Adrenal gland (tissue), 19 donors: ENCODE data around the gene PON2. TPM values are rescaled to one million over a fixed set of nuclear protein-coding genes. Genes with fewer than 3 reads are reported as not detected.
A peak's percentile ranks its signal among the peaks of the same experiment; 100 is the strongest.

Experiments used
- DNase-seq, 7 donors: peaks; one replicate each; pipeline ENCODE4 v3.0.0-alpha.2; 2019 to 2020
- H3K27ac ChIP-seq, 5 donors: fragments of 200-600 bp; sonication (generic) in 4 of 5; 1 replicate in 3 of 5; 2 replicates in 2 of 5; pipeline versions ENCODE4 v1.5.1 to v1.8.0; 2016 to 2020; ENCODE audit warnings: mild to moderate bottlenecking in 1 of 5
- H3K27me3 ChIP-seq: fragments of 200-600 bp; 2 replicates; pipeline ENCODE4 v1.8.0; 2021
- H3K36me3 ChIP-seq, 2 donors: fragments of 200-600 bp; replicated peaks in 1 of 2; 1 replicate in 1 of 2; 2 replicates in 1 of 2; pipeline versions ENCODE4 v1.5.1 to v1.8.0; 2018 to 2022
- H3K4me1 ChIP-seq, 2 donors: fragments of 200-600 bp; replicated peaks in 1 of 2; 1 replicate in 1 of 2; 2 replicates in 1 of 2; pipeline versions ENCODE4 v1.5.1 to v1.8.0; 2018 to 2021
- H3K4me3 ChIP-seq, 4 donors: fragments of 200-600 bp; sonication (generic) in 3 of 4; one replicate each; pipeline ENCODE4 v1.5.1; 2016 to 2018
- H3K9me3 ChIP-seq, 3 donors: fragments of 200-600 bp; sonication (generic) in 1 of 3; replicated peaks in 1 of 3; 1 replicate in 2 of 3; 2 replicates in 1 of 3; pipeline versions ENCODE4 v1.5.1 to v1.8.0; 2016 to 2021
- CTCF ChIP-seq, 6 experiments: fragments of 450-650 bp in 4 of 6; fragments of 200-600 bp in 2 of 6; sonication (generic) in 1 of 6; IDR thresholded peaks; 1 replicate in 5 of 6; 2 replicates in 1 of 6; pipeline versions ENCODE4 v1.5.1 to v1.8.0; 2016 to 2021; ENCODE audit warnings: antibody characterized with exemption in 6 of 6, mild to moderate bottlenecking in 2 of 6, moderate library complexity in 1 of 6
- POLR2A ChIP-seq, 2 donors: fragments of 450-650 bp; IDR thresholded peaks; one replicate each; pipeline ENCODE4 v1.6.1; 2017; ENCODE audit warnings: antibody characterized with exemption in 2 of 2, mild to moderate bottlenecking in 2 of 2, moderate library complexity in 1 of 2
- WGBS, 4 donors: extraction: QIAGEN DNeasy Blood & Tissue Kit in 2 of 4; methylation state at CpG; one replicate each; pipeline versions ENCODE4 v1.1.5 to v1.1.7; 2013 to 2017; 5-methylcytosine and 5-hydroxymethylcytosine counted together
- intact Hi-C, 2 donors: fragments of 100-400 bp; cut with DNase I; formaldehyde crosslinking; loops; one replicate each; pipeline versions ENCODE4 v1.14.1 to v1.15.0; 2022 to 2023
- long read RNA-seq, 10 donors: library from polyadenylated mRNA in 3 of 10; unstranded in 2 of 10; stranded (forward) in 1 of 10; transcript quantifications; one replicate each; pipeline ENCODE4 v2.0.0 and lab custom pipeline, GENCODE V29; 2021 to 2026
- polyA plus RNA-seq, 3 donors: library from polyadenylated mRNA; stranded (reverse); fragments of 200-250 nt in 2 of 3; fragments of 350-450 nt in 1 of 3; fragmentation: Illumina TruSeq in 1 of 3; extraction: RNeasy Lipid Tissue Mini Kit (QIAGEN cat#74804) in 1 of 3; gene quantifications; one replicate each; pipeline ENCODE4 v1.2.3, GENCODE V29; 2013 to 2014
- total RNA-seq, 9 donors: library from RNA; depleted of rRNA in 4 of 9; stranded (reverse); fragments of >200 nt in 4 of 9; fragments of 120-200 nt in 1 of 9; fragmentation: NEBNext Ultra II Directional in 1 of 9; extraction: Animal tissue kit (Norgen Biotek cat#: 25700) in 1 of 9; gene quantifications; one replicate each; pipeline versions ENCODE4 v1.1.0 to v1.2.4, GENCODE V29; 2013 to 2023
- donor health status: healthy with polysubstance abuse.
- donor health status: Bipolar disorder and iron deficiency.
- donor health status: DM: yes; HTN: yes; CAD: no.
- donor health status: DM: no; HTN: no; CAD: no.
- donor health status: DM: no; HTN: no; CAD: no.
- donor health status: DM: yes; HTN: yes; CAD: no.

The PON2 gene
- 100 to 1,000 TPM; 153 to 369 (median 234) TPM for total RNA-seq
- polyA plus RNA-seq: 100 to 1,000 TPM in 2 of 3 donors, 10 to 100 TPM in 1; 74.4 to 360 (median 112) TPM
- long read RNA-seq, donor 1, transcript PON2-218 (9 exons, 1,653 nt): major isoform, 77 of 204 reads
- long read RNA-seq, donor 1, transcript PON2-202 (9 exons, 1,726 nt): minor isoform, 20 of 204 reads
- long read RNA-seq, donor 1, transcript PON2-215 (3 exons, 579 nt): minor isoform, 18 of 204 reads
- long read RNA-seq, donor 1, partial matches to known transcripts: 78 of 204 reads
- long read RNA-seq, donor 1, other reads (novel, unspliced or antisense): 7 of 204 reads
- long read RNA-seq, donor 2, transcript PON2-202 (9 exons, 1,726 nt): minor isoform, 11 of 140 reads
- long read RNA-seq, donor 2, transcript PON2-215 (3 exons, 579 nt): minor isoform, 12 of 140 reads
- long read RNA-seq, donor 2, transcript PON2-218 (9 exons, 1,653 nt): major isoform, 55 of 140 reads
- long read RNA-seq, donor 2, partial matches to known transcripts: 59 of 140 reads
- long read RNA-seq, donor 2, other reads (novel, unspliced or antisense): 0 of 140 reads
- long read RNA-seq, donor 3, transcript PON2-218 (9 exons, 1,653 nt): major isoform, 47 of 86 reads
- long read RNA-seq, donor 3, transcript PON2-202 (9 exons, 1,726 nt): minor isoform, 19 of 86 reads
- long read RNA-seq, donor 3, partial matches to known transcripts: 10 of 86 reads
- long read RNA-seq, donor 3, other reads (novel, unspliced or antisense): 5 of 86 reads
- long read RNA-seq, donor 4, transcript PON2-202 (9 exons, 1,726 nt): minor isoform, 30 of 217 reads
- long read RNA-seq, donor 4, transcript PON2-218 (9 exons, 1,653 nt): major isoform, 139 of 217 reads
- long read RNA-seq, donor 4, partial matches to known transcripts: 23 of 217 reads
- long read RNA-seq, donor 4, other reads (novel, unspliced or antisense): 24 of 217 reads
- long read RNA-seq, donor 5, transcript PON2-202 (9 exons, 1,726 nt): minor isoform, 43 of 340 reads
- long read RNA-seq, donor 5, transcript PON2-218 (9 exons, 1,653 nt): major isoform, 246 of 340 reads
- long read RNA-seq, donor 5, partial matches to known transcripts: 6 of 340 reads
- long read RNA-seq, donor 5, other reads (novel, unspliced or antisense): 44 of 340 reads
- long read RNA-seq, donor 6, transcript PON2-218 (9 exons, 1,653 nt): major isoform, 43 of 74 reads
- long read RNA-seq, donor 6, partial matches to known transcripts: 11 of 74 reads
- long read RNA-seq, donor 6, other reads (novel, unspliced or antisense): 12 of 74 reads
- long read RNA-seq, donor 7, transcript PON2-215 (3 exons, 579 nt): minor isoform, 7 of 82 reads
- long read RNA-seq, donor 7, transcript PON2-218 (9 exons, 1,653 nt): major isoform, 22 of 82 reads
- long read RNA-seq, donor 7, transcript PON2-202 (9 exons, 1,726 nt): minor isoform, 7 of 82 reads
- long read RNA-seq, donor 7, partial matches to known transcripts: 42 of 82 reads
- long read RNA-seq, donor 7, other reads (novel, unspliced or antisense): 0 of 82 reads
- long read RNA-seq, donor 8, transcript PON2-218 (9 exons, 1,653 nt): major isoform, 122 of 587 reads
- long read RNA-seq, donor 8, transcript PON2-202 (9 exons, 1,726 nt): minor isoform, 20 of 587 reads
- long read RNA-seq, donor 8, transcript PON2-215 (3 exons, 579 nt): minor isoform, 7 of 587 reads
- long read RNA-seq, donor 8, partial matches to known transcripts: 360 of 587 reads
- long read RNA-seq, donor 8, other reads (novel, unspliced or antisense): 78 of 587 reads
- long read RNA-seq, donor 9, transcript PON2-202 (9 exons, 1,726 nt): minor isoform, 10 of 185 reads
- long read RNA-seq, donor 9, transcript PON2-215 (3 exons, 579 nt): minor isoform, 5 of 185 reads
- long read RNA-seq, donor 9, transcript PON2-218 (9 exons, 1,653 nt): major isoform, 66 of 185 reads
- long read RNA-seq, donor 9, transcript PON2-205 (2 exons, 627 nt): minor isoform, 5 of 185 reads
- long read RNA-seq, donor 9, partial matches to known transcripts: 80 of 185 reads
- long read RNA-seq, donor 9, other reads (novel, unspliced or antisense): 18 of 185 reads
- long read RNA-seq, donor 10, transcript PON2-202 (9 exons, 1,726 nt): minor isoform, 8 of 128 reads
- long read RNA-seq, donor 10, transcript PON2-218 (9 exons, 1,653 nt): major isoform, 63 of 128 reads
- long read RNA-seq, donor 10, partial matches to known transcripts: 53 of 128 reads
- long read RNA-seq, donor 10, other reads (novel, unspliced or antisense): 0 of 128 reads

DNA sequence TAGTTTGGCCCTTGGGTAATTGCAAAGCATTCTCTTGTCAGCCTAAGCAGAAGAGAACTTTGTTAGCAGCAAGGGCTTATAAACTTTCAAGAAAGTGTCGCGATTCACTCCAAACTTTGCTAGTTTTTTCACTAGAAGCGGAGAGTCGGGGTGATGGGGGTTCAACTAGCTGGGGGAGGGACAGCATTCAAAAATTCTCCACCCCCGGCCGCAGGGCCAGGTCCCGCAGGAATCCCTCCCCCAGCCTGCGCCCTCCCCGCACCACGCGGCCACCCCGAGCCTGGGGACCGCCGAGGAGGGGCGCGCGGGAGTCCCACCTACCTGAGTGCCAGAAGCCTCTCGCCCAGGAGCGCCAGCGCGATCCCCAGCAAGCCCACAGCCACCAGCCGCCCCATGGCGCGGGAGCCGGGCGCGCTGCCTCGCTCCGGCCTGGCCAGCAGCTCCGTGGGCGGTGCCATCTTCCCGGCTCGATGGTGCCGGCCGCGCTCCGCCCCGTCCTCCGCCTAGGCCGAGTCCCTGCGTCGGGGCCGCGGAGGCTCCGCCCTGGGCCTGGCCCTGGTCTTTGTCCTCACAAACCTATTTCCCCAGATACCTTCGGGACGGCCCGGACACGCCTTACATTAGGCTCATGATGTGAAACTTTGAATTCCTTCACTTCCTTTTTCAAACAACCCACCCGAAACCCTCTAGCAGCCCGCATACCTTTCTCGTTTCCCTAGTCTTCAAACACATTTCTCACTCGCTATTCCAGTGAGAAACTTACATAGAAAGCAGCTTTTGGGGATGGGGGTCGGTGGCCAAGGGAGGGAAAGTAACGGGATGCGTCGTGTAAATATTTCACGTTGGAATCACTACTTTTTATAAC lies at the start of gene PON2:
TSS of gene PON2 (minus strand) at position 472 of the 865 bp plus-strand sequence. CDS start at position 395, 77 bp downstream.
- peak within 1 kb of the TSS; percentile 59 to 98 (median 84) for H3K27ac ChIP-seq
- peak within 1 kb of the TSS in 3 of 4 donors; percentile 45 to 91 (median 82) for H3K4me3 ChIP-seq
- DNase-seq: peak; percentile 79 to 87 (median 84)
- intact Hi-C loops: no loop called here
- no peaks in the 10 kb centered on the region for H3K9me3 ChIP-seq
- H3K27me3 ChIP-seq: no peaks in the 10 kb centered on the region
- H3K4me1 ChIP-seq: peaks cover 0 to 32% of the 10 kb centered on the region in 2 donors
- no peaks in the 10 kb centered on the region for H3K36me3 ChIP-seq
- WGBS, 4 donors: 0 to 1% (median 1%) methylated on average over 25 to 58 of the region's 58 CpGs
- TF ChIP-seq POLR2A (IDR thresholded peaks at IDR 0.05): peak; percentile 33 to 67
- TF ChIP-seq CTCF (IDR thresholded peaks at IDR 0.05): peak in 1 of 6 experiments; percentile 0

DNA sequence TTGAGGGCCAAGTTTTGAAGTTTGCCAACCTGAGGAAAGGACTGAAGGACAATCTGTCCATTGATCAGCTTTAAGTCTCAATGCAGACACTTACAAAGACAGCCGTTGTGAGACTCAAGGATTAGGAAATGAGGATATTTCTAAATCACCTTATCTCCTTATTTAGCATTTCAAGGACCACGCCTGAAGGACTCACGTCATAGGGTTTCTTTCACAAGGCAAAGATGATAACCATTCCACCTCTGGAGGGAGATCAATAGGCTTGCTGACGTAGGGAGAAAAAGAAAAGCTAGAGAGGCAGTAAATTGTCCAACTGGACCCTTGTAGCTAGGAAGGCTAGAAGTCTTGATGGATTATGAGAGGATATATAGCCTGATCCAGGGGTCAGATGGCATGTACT lies 47.6 kb upstream of the PON2 start:
- Histone ChIP-seq H3K9me3 (no peaks in the 10 kb centered on the region), H3K27ac (peak overlapping the region; percentile 52 to 83 (median 61)), H3K36me3 (no peaks in the 10 kb centered on the region), H3K4me3 (no peak overlapping the region), H3K27me3 (no peaks in the 10 kb centered on the region), H3K4me1 (peaks cover 0 to 10% of the 10 kb centered on the region in 2 donors)
- intact Hi-C loops: no loop called here
- TF ChIP-seq POLR2A (IDR thresholded peaks at IDR 0.05) (no peak), CTCF (IDR thresholded peaks at IDR 0.05) (no peak)
- DNase-seq: peak in 5 of 7 donors; percentile 35 to 84 (median 58)
- 41 to 59% (median 44%) methylated on average over 4 of the region's 4 CpGs for WGBS, 4 donors
